HepG2 (cell line): ENCODE measurements around the gene APOL4. TPM values are rescaled to one million over a fixed set of nuclear protein-coding genes. Genes with fewer than 3 reads are reported as not detected.

Source experiments
- ESRRA ChIP-seq: sonication (generic); formaldehyde crosslinking; IDR thresholded peaks from 2 replicates; pipeline ENCODE4 v1.5.1; 2020; ENCODE audit warnings: mild to moderate bottlenecking, low read depth, missing genetic modification reagents
- ETV5 ChIP-seq: IDR thresholded peaks from 2 replicates; pipeline ENCODE4 v1.6.1; 2018; ENCODE audit warnings: missing biosample characterization, missing genetic modification reagents, inconsistent platforms, borderline replicate concordance
- GABPB1 ChIP-seq: IDR thresholded peaks from 2 replicates; pipeline ENCODE4 v1.6.1; 2016; ENCODE audit warnings: mild to moderate bottlenecking, missing genetic modification reagents, moderate library complexity, missing compliant biosample characterization
- HNRNPLL ChIP-seq: fragments of 200-400 bp; formaldehyde crosslinking; IDR thresholded peaks from 2 replicates; pipeline ENCODE4 v1.6.1; 2017; ENCODE audit warnings: mild to moderate bottlenecking, low read depth, low read length; ENCODE audit not compliant: poor library complexity, severe bottlenecking
- IRX3 ChIP-seq: sonication (generic); formaldehyde crosslinking; IDR thresholded peaks from 2 replicates; pipeline ENCODE4 v1.8.1; 2023; ENCODE audit warnings: mild to moderate bottlenecking, low read depth, missing genetic modification reagents, borderline replicate concordance
- KAT7 ChIP-seq: IDR thresholded peaks from 2 replicates; pipeline ENCODE4 v1.6.1; 2018; ENCODE audit warnings: borderline replicate concordance, missing compliant biosample characterization
- MXD4 ChIP-seq: IDR thresholded peaks from 2 replicates; pipeline ENCODE4 v1.6.1; 2016; ENCODE audit warnings: mild to moderate bottlenecking, missing biosample characterization, missing genetic modification reagents
- NCOR1 ChIP-seq: fragments of 200-600 bp; sonication (generic); IDR thresholded peaks from 2 replicates; pipeline ENCODE4 v1.7.0; 2017; ENCODE audit warnings: antibody characterized with exemption, low read length, borderline replicate concordance
- NR2F6 ChIP-seq, 2 experiments: IDR thresholded peaks; 2 replicates each; pipeline ENCODE4 v1.6.1; 2016; ENCODE audit warnings: antibody characterized with exemption in 1 of 2, mild to moderate bottlenecking in 1 of 2
- POLR2A ChIP-seq, 2 experiments: IDR thresholded peaks; 2 replicates each; pipeline ENCODE4 v1.6.1; 2011; ENCODE audit warnings: low read depth in 2 of 2, low read length in 2 of 2, mild to moderate bottlenecking in 1 of 2, moderate library complexity in 1 of 2; ENCODE audit not compliant: insufficient read depth in 1 of 2
- POLR2G ChIP-seq: fragments of 200-400 bp; formaldehyde crosslinking; IDR thresholded peaks from 2 replicates; pipeline ENCODE4 v1.6.1; 2018; ENCODE audit warnings: mild to moderate bottlenecking, low read depth, low read length, moderate library complexity
- SMAD1 ChIP-seq: sonication (generic); formaldehyde crosslinking; IDR thresholded peaks from 2 replicates; pipeline ENCODE4 v1.4.0; 2020; ENCODE audit warnings: missing genetic modification reagents, low read depth, mild to moderate bottlenecking, borderline replicate concordance
- SRF ChIP-seq: IDR thresholded peaks from 2 replicates; pipeline ENCODE4 v1.6.1; 2011; ENCODE audit warnings: mild to moderate bottlenecking, low read depth, low read length, moderate library complexity
- TBX2 ChIP-seq: sonication (generic); formaldehyde crosslinking; IDR thresholded peaks from 2 replicates; pipeline ENCODE4 v1.5.0; 2020; ENCODE audit warnings: missing genetic modification reagents, mild to moderate bottlenecking, borderline replicate concordance
- THYN1 ChIP-seq: sonication (generic); formaldehyde crosslinking; IDR thresholded peaks from 2 replicates; pipeline ENCODE4 v1.8.1; 2023; ENCODE audit warnings: low read depth, mild to moderate bottlenecking, moderate library complexity, missing genetic modification reagents, borderline replicate concordance
- ZFY ChIP-seq: sonication (generic); formaldehyde crosslinking; IDR thresholded peaks from 2 replicates; pipeline ENCODE4 v1.4.0; 2020; ENCODE audit warnings: missing genetic modification reagents
- ZNF34 ChIP-seq: sonication (generic); formaldehyde crosslinking; IDR thresholded peaks from 2 replicates; pipeline ENCODE4 v1.4.0; 2020; ENCODE audit warnings: mild to moderate bottlenecking, missing genetic modification reagents, borderline replicate concordance
- ZNF530 ChIP-seq: sonication (generic); formaldehyde crosslinking; IDR thresholded peaks from 2 replicates; pipeline ENCODE4 v1.5.0; 2020; ENCODE audit warnings: low read depth, mild to moderate bottlenecking, missing genetic modification reagents
- ZNF607 ChIP-seq: sonication (generic); formaldehyde crosslinking; IDR thresholded peaks from 2 replicates; pipeline ENCODE4 v1.5.1; 2020; ENCODE audit warnings: missing genetic modification reagents, mild to moderate bottlenecking, borderline replicate concordance
- ZNF687 ChIP-seq: sonication (generic); formaldehyde crosslinking; IDR thresholded peaks from 2 replicates; pipeline ENCODE4 v1.5.1; 2020; ENCODE audit warnings: mild to moderate bottlenecking, missing genetic modification reagents, moderate library complexity
- ZNF883 ChIP-seq: sonication (generic); formaldehyde crosslinking; IDR thresholded peaks from 2 replicates; pipeline ENCODE4 v1.5.1; 2020; ENCODE audit warnings: mild to moderate bottlenecking, missing genetic modification reagents; ENCODE audit errors: not compliant biosample characterization
- polyA plus RNA-seq, 8 experiments: library from polyadenylated mRNA; depleted of rRNA in 3 of 8; stranded (reverse) in 7 of 8; unstranded in 1 of 8; fragments of >200 nt; fragmentation: Illumina TruSeq in 4 of 8; extraction: Trizol in 4 of 8; gene quantifications; 2 replicates each; pipeline versions ENCODE4 v1.2.1 to v1.2.3, GENCODE V29; 2011 to 2016; ENCODE audit warnings: low read depth in 4 of 8, missing spikeins in 1 of 8, mixed read lengths in 1 of 8; ENCODE audit not compliant: insufficient read depth in 1 of 8
- total RNA-seq, 5 experiments: library from RNA; depleted of rRNA; stranded (reverse); fragments of >200 nt; fragmentation: Illumina TruSeq; extraction: Trizol; gene quantifications; 2 replicates each; pipeline ENCODE4 v1.2.3, GENCODE V29; 2016; ENCODE audit warnings: low read depth in 1 of 5
- TF ChIP-seq, protein P1 (sequence below): sonication (generic); formaldehyde crosslinking; IDR thresholded peaks from 2 replicates; pipeline ENCODE4 v1.8.0; 2022; ENCODE audit warnings: mild to moderate bottlenecking, missing genetic modification reagents, moderate library complexity

APOL4 gene
- total and polyA plus RNA-seq, 2 of the 13 experiments (the other 11 are each of a cell fraction or from before 2014, with no cell fraction given) = 0.77 to 2.8 TPM

- TF ChIP-seq ZNF687 (peak; percentile 79), POLR2G (peak; percentile 62), ZNF607 (CRISPR knock-in tag) (no peak), NR2F6 (IDR thresholded peaks at IDR 0.05) (no peak), NR2F6 (CRISPR knock-in tag; IDR thresholded peaks at IDR 0.05) (0 out of 2 replicates have a peak, but pooled peaks have one; percentile 23), ETV5 (CRISPR knock-in tag) (peak; percentile 29; the same call in 1 of the 2 replicates), MXD4 (CRISPR knock-in tag) (no peak), POLR2A (IDR thresholded peaks at IDR 0.05; ENCODE audit: insufficient read depth in 1 of 2, low read depth in 2 of 2, low read length in 2 of 2) (peak in 1 of 2 experiments; percentile 46; a peak in 1 of 4 replicates), SRF (no peak), THYN1 (no peak), ZNF34 (CRISPR knock-in tag) (0 out of 2 replicates have a peak, but pooled peaks have one; percentile 3), ESRRA (no peak), HNRNPLL (no peak), ZNF883 (CRISPR knock-in tag) (no peak), IRX3 (CRISPR knock-in tag) (no peak), ZFY (0 out of 2 replicates have a peak, but pooled peaks have one; percentile 33), NCOR1 (no peak), SMAD1 (CRISPR knock-in tag) (no peak), TBX2 (CRISPR knock-in tag) (peak; percentile 45), ZNF530 (CRISPR knock-in tag) (no peak), GABPB1 (CRISPR knock-in tag) (0 out of 2 replicates have a peak, but pooled peaks have one; percentile 37), KAT7 (no peak; the same call in 1 of the 2 replicates)
- TF ChIP-seq, protein P1, sequence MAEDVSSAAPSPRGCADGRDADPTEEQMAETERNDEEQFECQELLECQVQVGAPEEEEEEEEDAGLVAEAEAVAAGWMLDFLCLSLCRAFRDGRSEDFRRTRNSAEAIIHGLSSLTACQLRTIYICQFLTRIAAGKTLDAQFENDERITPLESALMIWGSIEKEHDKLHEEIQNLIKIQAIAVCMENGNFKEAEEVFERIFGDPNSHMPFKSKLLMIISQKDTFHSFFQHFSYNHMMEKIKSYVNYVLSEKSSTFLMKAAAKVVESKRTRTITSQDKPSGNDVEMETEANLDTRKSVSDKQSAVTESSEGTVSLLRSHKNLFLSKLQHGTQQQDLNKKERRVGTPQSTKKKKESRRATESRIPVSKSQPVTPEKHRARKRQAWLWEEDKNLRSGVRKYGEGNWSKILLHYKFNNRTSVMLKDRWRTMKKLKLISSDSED = no peak
Observed at GRCh38 chr22:36155702-36156101, 45.9 kb downstream of the APOL4 start (continued).
